T-helper 1 cell treated with Interleukin-12 subunit alpha and Interleukin-12 subunit beta and Interleukin-4 antibody, amounts not matched to agents 30 μg/mL and 1 μg/mL, for 36 hours (primary cell): ENCODE data around the gene TPX2.
A peak's percentile ranks its signal among the peaks of the same experiment; 100 is the strongest.
"Not testable (repeated sequence)": the region's sequence is repeated elsewhere in the genome, so short reads cannot be mapped to it uniquely, and the experiment has no call there.

Source experiments
- H3K27ac Mint-ChIP-seq: one replicate; pipeline ENCODE4 v1.8.0; 2021; ENCODE audit warnings: mild to moderate bottlenecking, mixed read lengths
- H3K27me3 Mint-ChIP-seq: one replicate; pipeline ENCODE4 v1.8.0; 2021; ENCODE audit warnings: low read depth, mixed read lengths
- H3K36me3 Mint-ChIP-seq: one replicate; pipeline ENCODE4 v1.8.0; 2021; ENCODE audit warnings: low read depth, mixed read lengths
- H3K4me1 Mint-ChIP-seq: one replicate; pipeline ENCODE4 v1.8.0; 2021; ENCODE audit warnings: low read depth, mixed read lengths
- H3K4me3 Mint-ChIP-seq: one replicate; pipeline ENCODE4 v1.8.0; 2021; ENCODE audit warnings: mild to moderate bottlenecking, moderate library complexity, mixed read lengths
- H3K9me3 Mint-ChIP-seq: one replicate; pipeline ENCODE4 v1.8.0; 2021; ENCODE audit warnings: mixed read lengths

TPX2 gene

GRCh38 chr20:31722257-31723068, 16.6 kb upstream of the TPX2 start, which contains the start of gene BCL2L1:
Gene BCL2L1 (minus strand): TSS chr20:31722868. CDS start chr20:31722218, 650 bp downstream.
- H3K27me3 Mint-ChIP-seq: no peaks in the 10 kb centered on the region
- H3K36me3 Mint-ChIP-seq: peaks cover 44% of the 10 kb centered on the region
- peak within 1 kb of the TSS; percentile 97 for H3K4me3 Mint-ChIP-seq
- no peaks in the 10 kb centered on the region for H3K9me3 Mint-ChIP-seq
- H3K27ac Mint-ChIP-seq: peak within 1 kb of the TSS; percentile 91
- H3K4me1 Mint-ChIP-seq: peaks cover 25% of the 10 kb centered on the region

- Mint-ChIP-seq H3K4me1 (peaks cover 20% of the 10 kb centered on the region), H3K9me3 (no peaks in the 10 kb centered on the region), H3K27me3 (no peaks in the 10 kb centered on the region), H3K36me3 (peaks cover 39% of the 10 kb centered on the region), H3K4me3 (peak overlapping the region; percentile 97), H3K27ac (peak overlapping the region; percentile 91)
These were observed 16.1 kb upstream of the TPX2 start for GRCh38 chr20:31723069-31723318.

GRCh38 chr20:31723319-31724078, 15.6 kb upstream of the TPX2 start:
- Mint-ChIP-seq H3K36me3 (peaks cover 39% of the 10 kb centered on the region), H3K4me1 (peaks cover 20% of the 10 kb centered on the region), H3K9me3 (no peaks in the 10 kb centered on the region), H3K27ac (peak overlapping the region; percentile 91), H3K4me3 (peak overlapping the region; percentile 97), H3K27me3 (no peaks in the 10 kb centered on the region)

- Mint-ChIP-seq H3K4me3 (no peak overlapping the region), H3K27me3 (peaks cover 8% of the 10 kb centered on the region), H3K4me1 (no peaks in the 10 kb centered on the region), H3K27ac (no peak overlapping the region), H3K36me3 (no peaks in the 10 kb centered on the region), H3K9me3 (no peaks in the 10 kb centered on the region)
These were observed 7.8 kb upstream of the TPX2 start for GRCh38 chr20:31731321-31731717.

GRCh38 chr20:31739550-31739977, 474 bp downstream of the TPX2 start:
- Mint-ChIP-seq H3K36me3 (peaks cover 4% of the 10 kb centered on the region), H3K9me3 (no peaks in the 10 kb centered on the region), H3K27me3 (no peaks in the 10 kb centered on the region), H3K4me1 (peaks cover 4% of the 10 kb centered on the region), H3K4me3 (no peak overlapping the region), H3K27ac (no peak overlapping the region)

GRCh38 chr20:31740208-31740607, 1.1 kb downstream of the TPX2 start:
- H3K9me3 Mint-ChIP-seq: no peaks in the 10 kb centered on the region
- H3K4me3 Mint-ChIP-seq: no peak overlapping the region
- no peaks in the 10 kb centered on the region for H3K27me3 Mint-ChIP-seq
- no peak overlapping the region for H3K27ac Mint-ChIP-seq
- peaks cover 4% of the 10 kb centered on the region for H3K4me1 Mint-ChIP-seq
- peaks cover 5% of the 10 kb centered on the region for H3K36me3 Mint-ChIP-seq

- Mint-ChIP-seq H3K27ac (peak overlapping the region; percentile 26), H3K9me3 (no peaks in the 10 kb centered on the region), H3K27me3 (no peaks in the 10 kb centered on the region), H3K4me1 (peaks cover 6% of the 10 kb centered on the region), H3K36me3 (peaks cover 6% of the 10 kb centered on the region), H3K4me3 (no peak overlapping the region)
These were observed 1.7 kb downstream of the TPX2 start for GRCh38 chr20:31740656-31741323.

- no peaks in the 10 kb centered on the region for H3K27me3 Mint-ChIP-seq
- no peaks in the 10 kb centered on the region for H3K9me3 Mint-ChIP-seq
- no peak overlapping the region for H3K27ac Mint-ChIP-seq
- peaks cover 26% of the 10 kb centered on the region for H3K36me3 Mint-ChIP-seq
- peaks cover 21% of the 10 kb centered on the region for H3K4me1 Mint-ChIP-seq
- H3K4me3 Mint-ChIP-seq: no peak overlapping the region
These were observed 7.2 kb downstream of the TPX2 start for GRCh38 chr20:31746068-31746878.

GRCh38 chr20:31747028-31747427, 7.9 kb downstream of the TPX2 start:
- H3K4me3 Mint-ChIP-seq, H3K27ac Mint-ChIP-seq, H3K27me3 Mint-ChIP-seq, H3K9me3 Mint-ChIP-seq: not testable (repeated sequence)
- peaks cover 18% of the 10 kb centered on the region for H3K4me1 Mint-ChIP-seq
- peaks cover 25% of the 10 kb centered on the region for H3K36me3 Mint-ChIP-seq

GRCh38 chr20:31747640-31748039, 8.6 kb downstream of the TPX2 start:
- no peak overlapping the region for H3K4me3 Mint-ChIP-seq
- H3K27ac Mint-ChIP-seq: no peak overlapping the region
- H3K9me3 Mint-ChIP-seq: no peaks in the 10 kb centered on the region
- no peaks in the 10 kb centered on the region for H3K27me3 Mint-ChIP-seq
- peaks cover 18% of the 10 kb centered on the region for H3K4me1 Mint-ChIP-seq
- peaks cover 25% of the 10 kb centered on the region for H3K36me3 Mint-ChIP-seq

GRCh38 chr20:31749223-31749622, 10.1 kb downstream of the TPX2 start:
- Mint-ChIP-seq H3K36me3 (peaks cover 31% of the 10 kb centered on the region), H3K27me3 (no peaks in the 10 kb centered on the region), H3K27ac (no peak overlapping the region), H3K4me1 (peaks cover 25% of the 10 kb centered on the region), H3K4me3 (no peak overlapping the region), H3K9me3 (no peaks in the 10 kb centered on the region)

- Mint-ChIP-seq H3K27me3 (no peaks in the 10 kb centered on the region), H3K36me3 (peaks cover 27% of the 10 kb centered on the region), H3K4me3 (no peak overlapping the region), H3K9me3 (no peaks in the 10 kb centered on the region), H3K4me1 (peaks cover 21% of the 10 kb centered on the region), H3K27ac (no peak overlapping the region)
These were observed 12.0 kb downstream of the TPX2 start for GRCh38 chr20:31751126-31751525.

GRCh38 chr20:31757254-31757653, 18.2 kb downstream of the TPX2 start:
- peaks cover 41% of the 10 kb centered on the region for H3K36me3 Mint-ChIP-seq
- no peak overlapping the region for H3K27ac Mint-ChIP-seq
- peaks cover 18% of the 10 kb centered on the region for H3K4me1 Mint-ChIP-seq
- H3K4me3 Mint-ChIP-seq: no peak overlapping the region
- H3K27me3 Mint-ChIP-seq: no peaks in the 10 kb centered on the region
- H3K9me3 Mint-ChIP-seq: no peaks in the 10 kb centered on the region

- Mint-ChIP-seq H3K4me3 (no peak overlapping the region), H3K4me1 (peaks cover 10% of the 10 kb centered on the region), H3K27me3 (no peaks in the 10 kb centered on the region), H3K9me3 (no peaks in the 10 kb centered on the region), H3K27ac (no peak overlapping the region), H3K36me3 (peaks cover 40% of the 10 kb centered on the region)
These were observed 19.4 kb downstream of the TPX2 start for GRCh38 chr20:31758521-31758920.
